ENCODE data around the gene AADAT.
"Not testable (repeated sequence)": the region's sequence is repeated elsewhere in the genome, so short reads cannot be mapped to it uniquely, and the experiment has no call there.

The AADAT gene

DNA sequence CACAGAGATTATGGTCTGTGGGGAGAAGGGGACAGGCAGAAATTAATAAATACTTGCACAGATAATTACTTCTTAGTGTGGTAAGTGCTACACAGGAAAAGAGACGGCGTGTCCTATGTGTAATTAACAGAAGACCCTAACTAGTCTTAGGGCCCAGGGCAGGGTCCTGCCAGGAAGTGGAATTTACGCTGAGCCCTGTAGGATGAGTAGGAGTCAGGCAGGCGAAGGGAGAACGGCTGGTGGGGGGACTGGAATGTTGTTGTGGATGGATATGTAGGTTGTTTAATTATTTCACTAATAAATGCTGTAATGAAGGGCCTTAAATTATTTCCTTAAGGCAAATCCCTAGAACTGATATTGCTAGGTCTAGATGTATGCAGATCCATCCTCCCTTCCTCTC is 36.8 kb downstream of the AADAT start:
- no peak overlapping the region for H3K4me3 ChIP-seq (ENCODE audit: low read length)
- 89% methylated on average over 5 of the region's 5 CpGs for WGBS
- H3K36me3 ChIP-seq (ENCODE audit: insufficient read depth, low read length) = no peaks in the 10 kb centered on the region; the same call in 1 of the 2 replicates
- no peak overlapping the region for H3K27ac ChIP-seq (ENCODE audit: low read depth, low read length)
- no peaks in the 10 kb centered on the region for H3K9me3 ChIP-seq (ENCODE audit: insufficient read depth, low read depth, low read length)
- H3K9ac ChIP-seq (ENCODE audit: low read depth, low read length) = no peak overlapping the region
- H3K4me1 ChIP-seq (ENCODE audit: insufficient read depth, low read length) = no peaks in the 10 kb centered on the region
- no peaks in the 10 kb centered on the region for H3K27me3 ChIP-seq (ENCODE audit: insufficient read depth, low read length)

DNA sequence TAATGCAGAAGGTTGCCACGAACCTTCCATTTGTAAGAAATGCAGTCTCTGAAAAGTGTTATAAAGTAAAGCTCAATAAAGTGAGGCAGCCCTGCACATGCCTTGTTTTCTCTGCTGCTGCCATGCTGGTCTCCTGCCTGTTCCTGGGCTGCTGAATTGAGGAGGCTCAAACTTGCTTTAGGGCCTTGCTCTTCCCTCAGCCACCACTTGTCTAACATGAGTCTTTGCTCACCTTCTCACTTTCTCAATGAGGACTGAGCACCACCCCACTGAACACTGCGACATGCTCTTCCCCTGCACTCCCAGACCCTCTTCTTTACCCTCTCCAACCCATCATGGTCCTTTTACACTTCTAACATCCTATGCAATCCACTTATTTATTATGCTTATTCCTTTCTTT is 38.4 kb downstream of the AADAT start:
- WGBS = 91% methylated on average over 2 of the region's 2 CpGs
- Histone ChIP-seq H3K4me3 (ENCODE audit: low read length) (no peak overlapping the region), H3K36me3 (ENCODE audit: insufficient read depth, low read length) (no peaks in the 10 kb centered on the region), H3K27ac (ENCODE audit: low read depth, low read length) (no peak overlapping the region), H3K4me1 (ENCODE audit: insufficient read depth, low read length) (no peaks in the 10 kb centered on the region), H3K9ac (ENCODE audit: low read depth, low read length) (no peak overlapping the region), H3K27me3 (ENCODE audit: insufficient read depth, low read length) (no peaks in the 10 kb centered on the region), H3K9me3 (ENCODE audit: insufficient read depth, low read depth, low read length) (no peaks in the 10 kb centered on the region)

- 91% methylated on average over 6 of the region's 6 CpGs for WGBS
- Histone ChIP-seq H3K27ac (ENCODE audit: low read depth, low read length) (no peak overlapping the region), H3K27me3 (ENCODE audit: insufficient read depth, low read length) (no peaks in the 10 kb centered on the region), H3K9me3 (ENCODE audit: insufficient read depth, low read depth, low read length) (peaks cover 3% of the 10 kb centered on the region; the same call in 1 of the 2 replicates), H3K36me3 (ENCODE audit: insufficient read depth, low read length) (no peaks in the 10 kb centered on the region), H3K4me1 (ENCODE audit: insufficient read depth, low read length) (no peaks in the 10 kb centered on the region), H3K9ac (ENCODE audit: low read depth, low read length) (no peak overlapping the region), H3K4me3 (ENCODE audit: low read length) (no peak overlapping the region)
These were observed 40.0 kb downstream of the AADAT start for GRCh38 chr4:170049766-170050165.

DNA sequence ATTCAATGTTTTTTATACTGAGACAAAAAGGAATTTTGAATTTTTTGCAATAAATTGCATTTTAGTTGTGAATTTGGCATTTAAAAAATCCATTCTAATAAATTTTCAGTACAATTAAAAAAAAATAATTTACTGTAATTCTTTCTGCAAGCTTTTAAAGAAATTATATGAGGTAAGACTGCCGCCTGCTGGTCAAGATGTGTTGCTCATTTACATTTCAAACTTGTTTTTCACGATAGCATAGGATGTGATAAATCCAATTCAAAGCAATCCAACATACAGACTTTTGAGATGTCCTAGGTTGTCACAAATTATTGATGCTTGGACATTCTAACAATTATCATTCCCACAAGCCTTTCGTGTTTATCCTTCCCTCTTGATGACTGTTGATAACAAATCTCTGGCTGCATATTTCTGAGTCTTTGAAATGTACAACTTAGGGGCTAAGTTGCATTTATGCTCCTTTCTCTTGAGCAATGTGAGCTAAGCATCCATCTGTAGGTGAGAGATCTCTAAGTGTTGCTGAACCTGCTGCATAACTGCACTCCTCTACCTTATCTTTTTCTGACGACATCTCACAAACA is 41.9 kb downstream of the AADAT start:
- Histone ChIP-seq H3K27me3 (ENCODE audit: insufficient read depth, low read length) (no peaks in the 10 kb centered on the region), H3K9ac (ENCODE audit: low read depth, low read length) (no peak overlapping the region), H3K9me3 (ENCODE audit: insufficient read depth, low read depth, low read length) (peaks cover 3% of the 10 kb centered on the region; the same call in 1 of the 2 replicates), H3K4me1 (ENCODE audit: insufficient read depth, low read length) (no peaks in the 10 kb centered on the region), H3K4me3 (ENCODE audit: low read length) (no peak overlapping the region), H3K27ac (ENCODE audit: low read depth, low read length) (no peak overlapping the region), H3K36me3 (ENCODE audit: insufficient read depth, low read length) (no peaks in the 10 kb centered on the region)
- 60% methylated on average over 4 of the region's 4 CpGs for WGBS

- not testable (repeated sequence) for H3K9me3 ChIP-seq (ENCODE audit: insufficient read depth, low read depth, low read length); H3K36me3 ChIP-seq (ENCODE audit: insufficient read depth, low read length); H3K27ac ChIP-seq (ENCODE audit: low read depth, low read length); H3K27me3 ChIP-seq (ENCODE audit: insufficient read depth, low read length); H3K9ac ChIP-seq (ENCODE audit: low read depth, low read length); H3K4me1 ChIP-seq (ENCODE audit: insufficient read depth, low read length); H3K4me3 ChIP-seq (ENCODE audit: low read length)
- 96% methylated on average over 17 of the region's 24 CpGs for WGBS
These were observed 43.6 kb downstream of the AADAT start for GRCh38 chr4:170046156-170046555.

- H3K4me3 ChIP-seq (ENCODE audit: low read length) = no peak overlapping the region
- no peak overlapping the region for H3K9ac ChIP-seq (ENCODE audit: low read depth, low read length)
- 93% methylated on average over 12 of the region's 12 CpGs for WGBS
- H3K27me3 ChIP-seq (ENCODE audit: insufficient read depth, low read length) = no peaks in the 10 kb centered on the region
- no peak overlapping the region for H3K27ac ChIP-seq (ENCODE audit: low read depth, low read length)
- no peaks in the 10 kb centered on the region for H3K9me3 ChIP-seq (ENCODE audit: insufficient read depth, low read depth, low read length)
- no peaks in the 10 kb centered on the region for H3K4me1 ChIP-seq (ENCODE audit: insufficient read depth, low read length)
- H3K36me3 ChIP-seq (ENCODE audit: insufficient read depth, low read length) = no peaks in the 10 kb centered on the region
These were observed 49.6 kb downstream of the AADAT start for GRCh38 chr4:170040031-170040680.

GRCh38 chr4:170038769-170039168 is 51.0 kb downstream of the AADAT start:
- Histone ChIP-seq H3K27ac (ENCODE audit: low read depth, low read length) (no peak overlapping the region), H3K4me1 (ENCODE audit: insufficient read depth, low read length) (no peaks in the 10 kb centered on the region), H3K9me3 (ENCODE audit: insufficient read depth, low read depth, low read length) (no peaks in the 10 kb centered on the region), H3K9ac (ENCODE audit: low read depth, low read length) (no peak overlapping the region), H3K27me3 (ENCODE audit: insufficient read depth, low read length) (no peaks in the 10 kb centered on the region), H3K36me3 (ENCODE audit: insufficient read depth, low read length) (no peaks in the 10 kb centered on the region), H3K4me3 (ENCODE audit: low read length) (no peak overlapping the region)
- 80% methylated on average over 4 of the region's 4 CpGs for WGBS

- Histone ChIP-seq H3K9ac (ENCODE audit: low read depth, low read length) (no peak overlapping the region), H3K36me3 (ENCODE audit: insufficient read depth, low read length) (no peaks in the 10 kb centered on the region), H3K27me3 (ENCODE audit: insufficient read depth, low read length) (no peaks in the 10 kb centered on the region), H3K27ac (ENCODE audit: low read depth, low read length) (no peak overlapping the region), H3K9me3 (ENCODE audit: insufficient read depth, low read depth, low read length) (no peaks in the 10 kb centered on the region), H3K4me1 (ENCODE audit: insufficient read depth, low read length) (no peaks in the 10 kb centered on the region), H3K4me3 (ENCODE audit: low read length) (no peak overlapping the region)
- 94% methylated on average over 7 of the region's 7 CpGs for WGBS
These were observed 51.5 kb downstream of the AADAT start for GRCh38 chr4:170038232-170038631.

- Histone ChIP-seq H3K4me1 (ENCODE audit: insufficient read depth, low read length) (no peaks in the 10 kb centered on the region), H3K36me3 (ENCODE audit: insufficient read depth, low read length) (no peaks in the 10 kb centered on the region), H3K4me3 (ENCODE audit: low read length) (no peak overlapping the region), H3K27me3 (ENCODE audit: insufficient read depth, low read length) (no peaks in the 10 kb centered on the region), H3K9me3 (ENCODE audit: insufficient read depth, low read depth, low read length) (no peaks in the 10 kb centered on the region), H3K9ac (ENCODE audit: low read depth, low read length) (no peak overlapping the region), H3K27ac (ENCODE audit: low read depth, low read length) (no peak overlapping the region)
- 100% methylated on average over 1 of the region's 1 CpG for WGBS
These were observed 52.3 kb downstream of the AADAT start for GRCh38 chr4:170037481-170037880.

DNA sequence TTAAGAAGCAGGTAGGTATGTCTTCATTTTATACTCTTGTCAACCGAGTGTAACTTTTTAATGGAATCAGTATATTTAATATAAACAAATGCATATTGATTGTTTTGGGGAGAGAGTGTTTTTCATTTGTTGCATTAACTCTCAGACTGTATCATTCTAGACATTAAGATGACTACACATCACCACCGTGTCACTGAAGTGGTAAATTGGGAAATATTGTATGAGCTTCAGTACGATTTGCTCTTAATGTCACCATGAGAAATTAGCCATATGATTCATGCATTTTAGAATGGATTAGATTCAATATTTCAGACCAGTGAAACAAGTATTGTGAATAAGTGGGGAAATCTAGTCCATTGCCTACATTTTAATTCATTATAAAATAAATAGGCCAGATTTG is 53.9 kb downstream of the AADAT start:
- H3K4me3 ChIP-seq (ENCODE audit: low read length) = no peak overlapping the region
- whole genome bisulfite sequencing = 100% methylated on average over 2 of the region's 3 CpGs
- no peaks in the 10 kb centered on the region for H3K36me3 ChIP-seq (ENCODE audit: insufficient read depth, low read length)
- peaks cover under 1% of the 10 kb centered on the region; the same call in 1 of the 2 replicates for H3K27me3 ChIP-seq (ENCODE audit: insufficient read depth, low read length)
- H3K27ac ChIP-seq (ENCODE audit: low read depth, low read length) = no peak overlapping the region
- H3K4me1 ChIP-seq (ENCODE audit: insufficient read depth, low read length) = no peaks in the 10 kb centered on the region
- no peaks in the 10 kb centered on the region for H3K9me3 ChIP-seq (ENCODE audit: insufficient read depth, low read depth, low read length)
- no peak overlapping the region for H3K9ac ChIP-seq (ENCODE audit: low read depth, low read length)

DNA sequence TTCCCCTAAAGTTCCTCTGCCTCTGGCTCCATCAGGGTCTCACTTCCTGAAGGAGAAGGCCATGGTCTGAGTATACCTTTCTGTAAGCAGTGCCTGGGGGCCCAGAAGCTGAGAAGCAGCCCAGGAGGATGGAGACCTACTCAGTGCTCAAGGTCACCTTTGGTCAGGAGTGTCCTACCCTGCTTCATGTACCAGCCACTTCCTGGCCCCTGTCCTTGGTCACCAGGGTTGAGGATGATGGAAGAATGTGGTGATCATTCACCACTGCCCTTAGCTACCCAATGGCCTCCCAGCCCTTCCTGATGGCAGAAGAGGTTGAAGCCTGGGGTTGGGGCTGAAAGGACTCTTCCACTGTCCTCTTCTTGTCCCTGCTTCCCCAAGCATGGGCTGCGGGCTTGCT is 54.5 kb downstream of the AADAT start:
- 100% methylated on average over 1 of the region's 1 CpG for WGBS

More for the DNA sequence above, 54.5 kb downstream of the AADAT start:
- H3K4me3 ChIP-seq (ENCODE audit: low read length) = no peak overlapping the region
- H3K9ac ChIP-seq (ENCODE audit: low read depth, low read length) = no peak overlapping the region
- H3K27ac ChIP-seq (ENCODE audit: low read depth, low read length) = no peak overlapping the region
- no peaks in the 10 kb centered on the region for H3K36me3 ChIP-seq (ENCODE audit: insufficient read depth, low read length)
- no peaks in the 10 kb centered on the region for H3K4me1 ChIP-seq (ENCODE audit: insufficient read depth, low read length)
- H3K27me3 ChIP-seq (ENCODE audit: insufficient read depth, low read length) = peaks cover 6% of the 10 kb centered on the region; the same call in 1 of the 2 replicates
- H3K9me3 ChIP-seq (ENCODE audit: insufficient read depth, low read depth, low read length) = no peaks in the 10 kb centered on the region

All from HUES64 (cell line).